Activated naive CD8-positive, alpha-beta T cell (primary cell): ENCODE data around the gene SOWAHB.

Experiments
- H3K27ac Mint-ChIP-seq: one replicate; pipeline ENCODE4 v1.8.0; 2021; ENCODE audit warnings: mixed read lengths
- H3K27me3 Mint-ChIP-seq: one replicate; pipeline ENCODE4 v1.8.0; 2021; ENCODE audit warnings: mixed read lengths
- H3K36me3 Mint-ChIP-seq: one replicate; pipeline ENCODE4 v1.8.0; 2021; ENCODE audit warnings: mixed read lengths
- H3K4me1 Mint-ChIP-seq: one replicate; pipeline ENCODE4 v1.8.0; 2021; ENCODE audit warnings: low read depth, mixed read lengths
- H3K4me3 Mint-ChIP-seq: one replicate; pipeline ENCODE4 v1.8.0; 2021; ENCODE audit warnings: mild to moderate bottlenecking, mixed read lengths
- H3K9me3 Mint-ChIP-seq: one replicate; pipeline ENCODE4 v1.8.0; 2021; ENCODE audit warnings: low read depth, mixed read lengths

SOWAHB gene

DNA sequence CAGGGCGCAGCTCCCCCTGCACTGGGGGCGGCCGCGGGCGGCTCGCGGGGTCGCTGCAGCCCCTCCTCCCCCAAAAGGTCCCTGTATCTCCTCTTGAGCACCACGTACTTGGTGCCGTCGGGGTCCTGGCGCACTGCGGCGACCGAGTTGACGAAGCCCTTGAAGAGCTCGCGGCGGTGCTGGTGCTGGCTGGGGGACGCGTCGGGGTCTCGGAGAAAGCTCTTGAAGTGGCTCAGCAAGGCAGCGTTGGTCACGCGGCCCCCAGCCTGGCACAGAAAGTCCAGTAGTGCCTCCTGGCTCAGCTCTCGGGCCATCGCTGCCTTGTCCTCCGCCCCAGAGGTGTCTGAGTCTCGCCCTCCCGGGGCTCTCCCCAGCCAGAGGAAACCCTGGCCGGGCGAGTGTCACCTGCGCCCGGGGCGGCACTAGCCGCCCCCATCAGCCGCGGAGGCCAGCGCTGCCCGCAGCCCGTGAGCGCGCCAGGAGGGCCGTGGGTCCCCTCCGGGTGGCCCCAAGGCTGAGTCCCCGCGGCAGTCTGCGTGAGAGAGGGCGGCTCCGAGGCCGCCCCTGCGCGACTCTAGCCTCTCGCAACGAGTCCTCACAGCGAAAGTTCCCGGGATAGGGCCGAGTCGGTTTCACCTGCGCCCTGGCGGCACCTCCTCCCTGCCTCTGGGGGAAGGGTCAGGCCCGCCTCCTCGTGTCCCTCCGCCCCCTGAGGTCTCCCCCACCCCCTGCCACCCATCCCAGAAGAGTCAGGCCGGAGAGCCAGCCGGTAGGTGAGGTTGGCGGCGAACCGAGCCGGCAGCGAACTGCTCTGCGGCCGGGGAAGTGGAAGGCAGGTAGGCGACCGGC is at the start of gene SOWAHB:
TSS of gene SOWAHB (minus strand) at position 609 of the 849 bp plus-strand sequence. CDS start at position 314, 295 bp downstream.
- H3K27me3 Mint-ChIP-seq: peaks cover 17% of the 10 kb centered on the region

DNA sequence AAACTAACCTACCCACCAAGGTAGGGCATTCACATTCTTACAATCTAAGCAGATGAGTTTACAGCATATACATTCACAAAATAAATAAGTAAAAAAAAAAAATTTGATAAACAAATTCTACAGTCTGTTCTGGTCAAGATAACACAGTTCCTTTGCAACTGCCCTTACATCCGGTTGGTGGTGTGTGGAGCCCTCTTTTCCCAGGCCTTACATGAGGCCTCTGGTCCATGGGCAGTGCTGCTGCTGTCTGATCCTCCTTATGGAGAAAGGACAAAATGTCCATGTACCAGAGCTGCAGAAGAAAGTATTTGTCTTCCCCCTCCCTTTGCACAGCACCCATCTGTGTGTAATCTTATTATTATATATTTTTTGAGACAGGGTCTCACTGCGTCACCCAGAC is 49.4 kb upstream of the SOWAHB start:
- Mint-ChIP-seq H3K27me3 (no peaks in the 10 kb centered on the region), H3K4me3 (no peak overlapping the region), H3K27ac (no peak overlapping the region), H3K36me3 (peaks cover 7% of the 10 kb centered on the region), H3K9me3 (peaks cover 5% of the 10 kb centered on the region), H3K4me1 (peaks cover 17% of the 10 kb centered on the region)

More for the DNA sequence above, at the start of gene SOWAHB:
- H3K9me3 Mint-ChIP-seq: no peaks in the 10 kb centered on the region
- H3K36me3 Mint-ChIP-seq: no peaks in the 10 kb centered on the region
- peaks cover 11% of the 10 kb centered on the region for H3K4me1 Mint-ChIP-seq
- H3K27ac Mint-ChIP-seq: no peak within 1 kb of the TSS
- H3K4me3 Mint-ChIP-seq: peak within 1 kb of the TSS; percentile 66

- H3K27me3 Mint-ChIP-seq: no peaks in the 10 kb centered on the region
- H3K9me3 Mint-ChIP-seq: peaks cover 20% of the 10 kb centered on the region
- H3K4me3 Mint-ChIP-seq: no peak overlapping the region
These were observed 45.8 kb upstream of the SOWAHB start for GRCh38 chr4:76943790-76944189.

DNA sequence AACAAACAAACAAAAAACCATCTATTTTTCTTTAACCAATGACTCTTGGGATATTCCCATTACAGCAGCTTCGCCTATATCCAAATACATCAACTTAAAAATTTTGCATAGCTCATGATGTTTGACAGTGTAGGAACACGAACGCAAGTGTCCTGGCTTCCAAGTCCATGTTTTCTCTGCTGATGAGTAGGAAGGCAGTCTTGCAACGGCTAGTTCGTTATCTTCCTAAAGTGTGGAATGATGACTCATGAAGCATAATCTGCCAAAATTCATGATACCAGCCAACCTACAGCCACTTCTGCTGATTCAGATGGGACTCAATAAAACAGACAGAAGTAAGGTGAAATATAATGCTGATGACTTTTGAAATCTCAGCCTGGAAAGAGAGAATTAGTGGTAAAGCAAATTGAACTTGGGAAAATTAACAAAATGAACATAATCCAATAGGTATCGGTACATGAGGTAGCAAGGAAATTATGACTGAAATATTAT is 45.2 kb upstream of the SOWAHB start:
- H3K36me3 Mint-ChIP-seq: peaks cover 10% of the 10 kb centered on the region
- peaks cover 3% of the 10 kb centered on the region for H3K4me1 Mint-ChIP-seq

More at GRCh38 chr4:76943790-76944189, 45.8 kb upstream of the SOWAHB start:
- no peak overlapping the region for H3K27ac Mint-ChIP-seq
- peaks cover 6% of the 10 kb centered on the region for H3K4me1 Mint-ChIP-seq
- peaks cover 10% of the 10 kb centered on the region for H3K36me3 Mint-ChIP-seq

DNA sequence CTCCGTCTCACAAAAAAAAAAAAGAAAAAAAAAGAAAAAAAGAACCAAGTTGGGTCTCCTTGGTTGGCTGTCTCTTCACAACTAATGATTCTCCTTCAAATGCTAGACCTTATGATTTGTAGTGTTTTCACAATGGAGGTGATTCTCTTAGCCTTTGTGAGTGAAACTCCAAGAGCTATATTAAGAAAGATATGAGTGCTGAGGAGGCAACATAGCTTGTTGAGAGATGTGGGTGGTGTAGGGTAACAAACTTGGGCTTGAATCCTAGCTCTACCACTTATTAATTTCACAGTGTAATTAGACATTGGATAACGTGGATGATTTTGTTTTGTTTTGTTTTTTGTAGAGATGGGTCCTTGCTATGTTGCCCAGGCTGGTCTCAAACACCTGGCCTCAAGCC is 41.2 kb upstream of the SOWAHB start:
- no peaks in the 10 kb centered on the region for H3K4me1 Mint-ChIP-seq

More for the DNA sequence above, 45.2 kb upstream of the SOWAHB start:
- Mint-ChIP-seq H3K4me3 (no peak overlapping the region), H3K27me3 (no peaks in the 10 kb centered on the region), H3K9me3 (peaks cover 20% of the 10 kb centered on the region), H3K27ac (no peak overlapping the region)

GRCh38 chr4:76931576-76932276 is 33.8 kb upstream of the SOWAHB start:
- H3K4me3 Mint-ChIP-seq: no peak overlapping the region
- no peaks in the 10 kb centered on the region for H3K36me3 Mint-ChIP-seq
- H3K27ac Mint-ChIP-seq: no peak overlapping the region
- no peaks in the 10 kb centered on the region for H3K9me3 Mint-ChIP-seq
- no peaks in the 10 kb centered on the region for H3K4me1 Mint-ChIP-seq
- H3K27me3 Mint-ChIP-seq: no peaks in the 10 kb centered on the region

More for the DNA sequence above, 41.2 kb upstream of the SOWAHB start:
- Mint-ChIP-seq H3K27ac (no peak overlapping the region), H3K4me3 (no peak overlapping the region), H3K36me3 (peaks cover 10% of the 10 kb centered on the region), H3K27me3 (peaks cover 2% of the 10 kb centered on the region), H3K9me3 (peaks cover 20% of the 10 kb centered on the region)

DNA sequence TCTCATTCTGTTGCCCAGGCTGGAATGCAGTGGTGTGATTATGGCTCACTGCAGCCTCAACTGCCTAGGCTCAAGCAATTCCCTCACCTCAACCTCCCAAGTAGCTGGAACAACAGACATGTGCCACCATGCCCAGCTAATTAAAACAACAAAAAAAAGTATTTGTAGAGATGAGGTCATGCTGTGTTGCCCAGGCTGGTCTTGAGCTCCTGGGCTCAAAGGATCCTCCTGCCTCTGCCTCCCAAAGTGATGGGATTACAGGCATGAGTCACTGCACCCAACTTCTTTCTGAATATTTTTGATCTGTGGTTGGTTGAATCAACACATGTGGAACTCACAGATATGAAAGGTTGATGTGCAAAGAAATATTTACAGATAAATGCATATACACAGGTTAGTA is 33.1 kb upstream of the SOWAHB start:
- no peaks in the 10 kb centered on the region for H3K9me3 Mint-ChIP-seq
- H3K4me1 Mint-ChIP-seq: no peaks in the 10 kb centered on the region
- no peak overlapping the region for H3K4me3 Mint-ChIP-seq
- H3K27ac Mint-ChIP-seq: no peak overlapping the region
- no peaks in the 10 kb centered on the region for H3K36me3 Mint-ChIP-seq
- H3K27me3 Mint-ChIP-seq: no peaks in the 10 kb centered on the region

GRCh38 chr4:76930685-76931084 is 32.7 kb upstream of the SOWAHB start:
- Mint-ChIP-seq H3K4me3 (no peak overlapping the region), H3K4me1 (no peaks in the 10 kb centered on the region), H3K27me3 (no peaks in the 10 kb centered on the region), H3K9me3 (no peaks in the 10 kb centered on the region), H3K36me3 (no peaks in the 10 kb centered on the region), H3K27ac (no peak overlapping the region)

DNA sequence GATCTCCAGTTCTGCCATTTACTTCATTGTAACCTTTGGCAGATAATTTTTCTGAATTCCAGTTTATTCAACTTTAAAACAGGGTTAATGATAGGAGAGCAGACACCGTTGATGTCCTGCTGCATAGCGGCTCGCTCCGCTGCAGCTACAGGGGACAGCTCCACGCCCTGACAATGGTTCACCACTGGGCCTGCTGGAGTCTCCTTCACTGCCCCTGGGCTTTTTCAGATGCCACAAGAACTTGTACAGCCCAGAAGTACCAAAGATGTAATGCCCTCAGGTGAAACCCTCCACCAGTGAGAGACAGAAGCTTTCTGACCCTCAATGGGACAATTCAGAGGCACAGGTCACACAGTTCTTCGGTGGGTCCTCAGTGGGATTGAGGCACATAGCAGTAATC is 28.9 kb upstream of the SOWAHB start:
- no peak overlapping the region for H3K4me3 Mint-ChIP-seq
- H3K9me3 Mint-ChIP-seq: no peaks in the 10 kb centered on the region
- H3K36me3 Mint-ChIP-seq: no peaks in the 10 kb centered on the region
- no peak overlapping the region for H3K27ac Mint-ChIP-seq
- H3K4me1 Mint-ChIP-seq: no peaks in the 10 kb centered on the region
- no peaks in the 10 kb centered on the region for H3K27me3 Mint-ChIP-seq

DNA sequence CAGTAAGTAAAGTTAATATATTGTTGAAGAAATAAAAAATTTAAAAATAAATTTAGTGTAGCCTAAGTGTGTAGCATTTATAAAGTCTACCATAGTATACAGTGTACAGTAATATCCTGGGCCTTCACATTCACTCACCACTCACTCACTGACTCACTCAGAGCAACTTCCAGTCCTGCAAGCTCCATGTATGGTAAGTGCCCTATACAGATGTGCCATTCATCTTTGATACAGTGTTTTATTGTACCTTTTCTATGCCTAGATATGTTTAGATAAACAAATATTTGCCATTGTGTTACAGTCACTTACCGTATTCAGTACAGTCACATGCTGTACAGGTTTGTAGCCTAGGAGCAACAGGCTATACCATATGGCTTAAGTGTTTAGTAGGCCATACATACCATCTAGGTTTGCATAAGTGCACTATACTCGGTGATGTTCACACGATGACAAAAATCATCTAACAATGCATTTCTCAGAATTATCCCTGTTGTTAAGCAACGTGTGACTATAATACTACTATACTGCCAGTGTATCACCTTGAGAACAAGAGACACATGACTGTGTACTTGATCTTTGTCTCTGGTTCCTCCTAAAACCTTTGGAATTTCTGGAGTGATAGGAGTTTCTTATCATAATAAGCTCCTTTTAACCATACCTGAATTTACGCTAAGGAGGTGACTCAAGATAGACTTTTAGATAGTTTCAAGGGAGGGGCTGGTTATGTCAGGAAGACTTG is 25.8 kb upstream of the SOWAHB start:
- no peaks in the 10 kb centered on the region for H3K4me1 Mint-ChIP-seq
- H3K27me3 Mint-ChIP-seq: no peaks in the 10 kb centered on the region
- no peaks in the 10 kb centered on the region for H3K9me3 Mint-ChIP-seq
- peaks cover 4% of the 10 kb centered on the region for H3K36me3 Mint-ChIP-seq
- no peak overlapping the region for H3K4me3 Mint-ChIP-seq
- no peak overlapping the region for H3K27ac Mint-ChIP-seq

- Mint-ChIP-seq H3K27me3 (no peaks in the 10 kb centered on the region), H3K36me3 (peaks cover 4% of the 10 kb centered on the region), H3K9me3 (no peaks in the 10 kb centered on the region), H3K4me3 (no peak overlapping the region), H3K4me1 (no peaks in the 10 kb centered on the region), H3K27ac (no peak overlapping the region)
These were observed 22.8 kb upstream of the SOWAHB start for GRCh38 chr4:76920715-76921114.

DNA sequence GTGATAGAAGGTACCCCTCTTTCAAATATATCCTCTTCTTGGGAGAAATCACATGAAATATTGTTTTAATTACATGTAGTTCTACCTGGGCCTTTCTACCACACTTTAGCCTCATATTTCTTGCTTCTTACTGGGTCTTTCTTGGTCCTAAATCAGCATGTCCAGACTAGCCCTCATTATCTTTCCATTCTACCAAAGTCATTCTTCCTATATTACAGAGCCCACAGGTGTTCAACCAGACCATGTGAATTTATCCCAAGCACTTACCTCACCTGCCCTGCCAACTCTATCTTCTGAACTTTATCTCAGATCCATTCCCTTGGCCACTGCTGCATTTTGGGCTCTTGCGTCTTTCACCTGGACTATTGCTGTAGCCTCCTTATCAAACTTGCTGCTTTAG is 11.8 kb upstream of the SOWAHB start:
- peaks cover 3% of the 10 kb centered on the region for H3K27me3 Mint-ChIP-seq
- no peak overlapping the region for H3K27ac Mint-ChIP-seq
- H3K4me3 Mint-ChIP-seq: no peak overlapping the region
- H3K4me1 Mint-ChIP-seq: no peaks in the 10 kb centered on the region
- H3K9me3 Mint-ChIP-seq: peaks cover 14% of the 10 kb centered on the region
- peaks cover 9% of the 10 kb centered on the region for H3K36me3 Mint-ChIP-seq

DNA sequence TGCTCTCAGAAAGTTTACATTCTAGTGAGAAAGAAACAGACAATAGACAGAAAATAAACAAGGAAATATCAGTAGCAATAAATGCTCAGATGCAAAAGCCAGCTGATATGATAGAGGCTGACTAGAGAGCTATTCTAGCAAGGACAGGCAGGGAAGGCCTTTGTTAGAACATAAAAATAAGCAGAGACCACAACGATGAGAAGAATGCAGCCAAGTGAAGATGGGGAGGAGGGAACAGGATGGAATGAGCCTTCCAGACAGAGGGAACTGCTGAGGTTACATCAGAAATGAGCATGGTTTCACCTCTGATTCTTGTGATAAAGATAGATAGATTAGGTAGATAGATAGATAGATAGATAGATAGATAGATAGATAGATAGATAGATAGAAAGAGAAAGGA is 7.6 kb upstream of the SOWAHB start:
- Mint-ChIP-seq H3K4me3 (no peak overlapping the region), H3K27me3 (peaks cover 2% of the 10 kb centered on the region), H3K4me1 (no peaks in the 10 kb centered on the region), H3K27ac (no peak overlapping the region), H3K9me3 (peaks cover 14% of the 10 kb centered on the region), H3K36me3 (peaks cover 9% of the 10 kb centered on the region)

- Mint-ChIP-seq H3K9me3 (peaks cover 14% of the 10 kb centered on the region), H3K36me3 (peaks cover 6% of the 10 kb centered on the region), H3K4me1 (no peaks in the 10 kb centered on the region), H3K27ac (no peak overlapping the region), H3K27me3 (peaks cover 3% of the 10 kb centered on the region), H3K4me3 (no peak overlapping the region)
These were observed 6.8 kb upstream of the SOWAHB start for GRCh38 chr4:76904646-76905190.
